CD4-positive, alpha-beta T cell treated with Interleukin-1 beta for 1 hour (primary cell): ENCODE measurements around the gene CDH22.

Experiments used
- DNase-seq, 2 donors: peaks; one replicate each; pipeline ENCODE4 v3.0.0-alpha.2; 2020 to 2022

The CDH22 gene

DNA sequence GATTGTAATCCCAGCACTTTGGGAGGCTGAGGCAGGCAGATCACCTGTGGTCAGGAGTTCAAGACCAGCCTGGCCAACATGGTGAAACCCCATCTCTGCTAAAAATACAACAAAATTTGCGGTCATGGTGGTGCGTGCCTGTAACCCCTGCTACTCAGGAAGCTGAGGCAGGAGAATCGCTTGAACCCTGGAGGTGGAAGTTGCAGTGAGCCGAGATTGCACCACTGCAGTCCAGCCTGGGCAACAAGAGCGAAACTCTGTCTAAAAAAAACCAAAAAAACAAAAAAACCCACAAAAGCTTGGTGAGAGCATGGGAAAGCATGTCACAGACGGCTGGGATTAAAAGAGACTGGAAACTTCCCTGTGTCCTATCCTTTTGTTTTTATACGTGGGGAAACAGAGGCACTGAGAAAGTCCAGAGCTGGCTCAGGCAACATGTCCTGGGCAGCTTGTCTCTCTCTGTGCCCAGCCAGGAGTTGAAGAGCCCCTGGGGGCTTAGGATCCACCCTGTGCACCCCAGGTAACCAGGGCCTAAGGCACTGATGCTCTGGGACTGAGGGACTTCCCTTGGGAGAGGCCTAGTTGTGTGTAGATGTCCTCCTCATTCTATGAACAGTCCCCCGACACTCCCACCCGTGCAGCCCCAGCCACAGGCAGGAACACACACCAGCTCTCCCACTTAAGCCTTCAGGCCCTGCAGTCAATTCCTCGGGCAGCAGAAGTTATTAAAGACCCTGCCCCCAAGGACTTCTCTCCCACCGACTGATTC, 174.2 kb downstream of the CDH22 start:
- DNase-seq: no peak

DNA sequence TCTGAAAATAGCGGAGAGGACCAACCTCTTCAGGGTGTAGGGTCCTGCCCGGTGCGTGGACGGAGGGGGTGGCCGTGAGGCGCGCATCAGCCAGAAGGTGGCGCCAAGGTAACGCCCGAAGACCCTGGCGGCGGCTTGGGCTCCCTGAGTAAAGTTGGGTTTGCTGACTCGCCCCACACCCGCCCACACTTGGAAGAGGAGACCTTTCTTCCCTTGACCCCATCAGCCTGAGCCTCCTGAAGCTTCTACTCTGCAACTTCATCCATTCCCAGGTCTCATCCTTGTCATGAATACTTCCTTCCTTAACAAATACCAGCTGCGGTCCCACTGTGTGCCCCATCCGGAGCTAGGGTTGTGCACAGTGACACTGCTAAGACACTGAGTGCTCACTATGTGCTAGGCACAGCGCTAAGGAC, 175.6 kb downstream of the CDH22 start:
- DNase-seq: peak; percentile 49 to 58

DNA sequence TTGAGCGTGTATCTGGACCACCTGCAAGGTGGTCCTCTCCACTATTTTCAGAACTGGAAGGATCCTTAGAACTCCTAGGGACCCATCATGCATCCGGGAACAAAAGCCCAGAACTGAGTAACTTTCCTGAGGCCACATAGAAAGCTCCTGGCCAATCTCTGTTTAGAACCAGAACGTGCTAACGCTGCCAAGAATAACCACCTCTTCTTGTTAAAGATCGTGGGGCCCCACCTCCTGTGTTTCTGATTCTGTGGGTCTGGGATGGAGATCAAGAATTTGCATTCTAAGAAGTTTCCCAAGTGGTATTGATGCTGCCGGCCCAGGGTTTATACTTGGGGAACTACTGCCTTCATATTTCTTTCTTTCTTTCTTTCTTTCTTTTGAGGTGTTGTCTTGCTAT, 176.9 kb downstream of the CDH22 start:
- DNase-seq: no peak

DNA sequence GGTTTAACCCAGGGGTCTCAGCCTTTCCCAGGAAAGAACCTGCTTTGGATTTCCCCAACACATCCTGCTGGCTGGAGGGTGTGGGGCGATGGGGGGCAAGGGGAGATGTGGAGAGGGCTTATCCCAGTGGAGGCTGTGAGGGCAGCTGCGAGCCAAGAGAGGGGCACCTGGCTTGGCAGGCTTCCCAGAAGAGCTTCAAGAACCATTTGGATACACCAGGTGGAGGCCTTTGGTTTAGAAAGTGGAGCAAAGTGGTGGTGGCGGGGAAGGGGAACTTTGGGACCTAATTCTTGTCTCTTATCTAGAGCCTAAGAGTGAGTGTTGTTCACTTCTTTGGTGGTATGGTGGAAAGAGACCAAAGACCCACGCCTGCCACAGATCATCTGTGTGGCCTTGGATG, 177.8 kb downstream of the CDH22 start:
- DNase-seq: no peak

DNA sequence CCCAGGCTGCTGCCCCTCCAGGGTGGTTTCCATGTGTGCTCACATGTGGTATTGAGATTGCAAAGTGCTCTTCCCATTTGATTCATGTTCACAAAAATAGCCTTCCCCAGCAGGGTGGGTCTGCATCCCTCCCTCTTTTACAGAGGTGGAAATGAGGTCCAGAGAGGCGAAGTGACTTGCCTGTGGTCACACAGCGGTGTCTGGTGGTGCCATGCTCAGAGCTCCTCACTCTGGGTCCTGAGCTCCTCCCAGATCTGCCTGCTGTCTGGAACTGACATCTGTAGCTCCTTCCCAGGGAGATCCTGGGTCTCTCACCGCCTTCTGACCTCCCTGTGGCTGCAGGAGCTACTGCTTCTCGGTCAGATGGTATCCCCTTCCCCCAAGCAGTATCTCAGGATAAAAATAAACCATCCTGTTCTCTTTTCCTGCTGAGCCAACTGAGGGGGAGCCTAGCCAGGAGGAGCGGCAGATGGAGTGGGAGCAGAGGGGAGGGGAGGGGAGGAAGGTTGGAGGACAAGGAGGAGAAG, 178.3 kb downstream of the CDH22 start:
- no peak for DNase-seq

DNA sequence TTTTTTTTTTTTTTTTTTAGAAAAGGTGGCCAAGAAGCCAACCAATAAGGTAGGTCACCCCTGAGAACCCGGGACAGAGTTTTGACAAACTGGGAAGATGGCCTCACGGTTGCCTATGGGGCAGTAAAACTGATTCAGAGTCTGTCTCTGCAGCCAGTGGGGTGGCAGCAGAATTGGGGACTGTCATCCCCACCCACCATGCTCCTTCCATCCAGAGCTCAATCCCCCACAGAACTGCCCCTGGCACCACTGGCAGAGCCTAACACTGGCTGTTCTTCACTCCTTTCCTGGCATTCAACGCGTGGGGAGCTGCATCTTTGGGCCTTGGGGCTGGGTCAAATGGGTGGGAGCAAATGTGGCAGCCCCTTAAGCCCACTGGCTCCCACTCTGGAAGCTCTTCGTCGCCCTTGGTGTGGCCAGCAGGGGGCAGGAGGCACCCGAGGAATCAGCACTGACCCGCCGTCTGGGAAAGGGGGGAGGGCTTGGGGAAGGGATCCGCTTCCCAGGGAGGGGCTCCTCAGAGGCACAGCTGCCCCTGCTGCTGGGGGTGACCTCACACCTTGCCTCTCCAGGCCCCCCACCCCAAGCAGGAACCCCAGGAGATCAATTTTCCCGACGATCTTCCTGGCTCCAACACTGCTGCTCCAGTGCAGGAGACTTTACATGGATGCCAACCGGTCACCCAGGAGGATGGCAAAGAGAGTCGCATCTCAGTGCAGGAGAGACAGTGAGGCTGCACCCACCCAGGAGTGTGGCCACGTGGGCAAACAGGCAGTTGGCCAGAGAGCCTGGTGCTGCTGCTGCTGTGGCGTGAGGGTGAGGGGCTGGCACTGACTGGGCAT, 179.8 kb downstream of the CDH22 start:
- DNase-seq: no peak

DNA sequence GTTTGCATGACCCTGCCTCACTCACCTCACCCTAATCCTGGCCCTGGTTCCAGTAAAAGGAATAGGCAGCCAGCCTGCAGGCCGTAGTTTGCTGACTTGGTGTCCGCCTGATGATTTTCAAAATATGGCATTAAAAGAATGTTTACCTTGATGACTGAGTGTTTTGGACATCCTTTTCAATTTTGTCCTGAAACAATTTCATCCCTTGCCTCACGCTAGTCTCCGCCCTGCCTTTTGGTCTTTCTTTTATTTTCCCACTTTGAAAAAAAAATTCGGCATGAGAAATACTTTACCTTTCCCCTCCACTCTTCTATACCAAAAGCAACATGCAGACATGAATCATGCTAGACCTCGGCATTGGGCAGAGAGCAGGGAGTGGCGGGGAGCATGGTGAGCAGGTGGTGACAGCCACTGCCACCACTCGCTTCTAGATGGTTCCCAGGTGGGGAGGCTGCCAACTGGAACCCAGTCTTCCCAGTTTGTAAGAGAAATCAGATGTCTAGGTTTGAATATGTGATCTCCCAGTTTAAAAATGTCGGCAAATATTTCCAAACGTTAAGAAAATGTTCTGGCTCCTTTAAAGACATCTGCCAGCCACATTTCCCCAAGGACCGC, 180.8 kb downstream of the CDH22 start:
- no peak for DNase-seq

DNA sequence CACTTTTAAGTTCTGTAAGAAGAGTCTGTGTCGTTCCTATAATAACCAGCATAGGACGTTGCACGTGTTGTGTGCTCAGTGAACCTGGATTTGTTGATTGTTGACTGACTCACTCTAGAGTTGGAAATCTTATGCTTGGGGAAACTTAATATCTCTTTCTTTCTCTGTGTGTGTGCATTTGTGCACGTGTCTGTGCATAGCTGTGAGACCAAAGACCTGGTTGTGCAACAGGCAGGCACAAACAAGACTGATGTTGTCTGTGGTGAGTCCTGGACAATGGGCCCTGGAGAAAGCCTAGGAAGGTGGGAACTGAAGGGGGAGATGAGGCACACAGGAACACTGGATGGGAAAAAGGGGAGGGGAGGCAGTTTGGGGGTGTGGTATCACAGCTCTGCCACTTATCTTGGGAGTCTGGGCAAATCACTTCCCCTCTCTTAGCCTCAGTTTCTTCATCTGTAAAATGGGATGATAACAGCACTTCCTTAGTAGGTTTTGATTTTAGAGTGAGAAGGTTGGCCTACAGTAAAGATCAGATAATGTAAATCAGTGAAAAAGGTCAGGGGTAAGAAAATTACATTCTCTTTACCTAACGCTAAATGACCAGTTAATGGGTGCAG, 181.8 kb downstream of the CDH22 start:
- DNase-seq: no peak
